Fibroblast of lung (primary cell): ENCODE data around the gene PTPRZ1.

Source experiments
- EZH2 ChIP-seq: IDR thresholded peaks from 2 replicates; pipeline ENCODE4 v1.5.1; 2012; ENCODE audit warnings: low read length, control low read depth, mild to moderate bottlenecking; ENCODE audit errors: missing control alignments
- TF ChIP-seq, protein P1 (sequence below), 2 donors: IDR thresholded peaks in 1 of 2; conservative IDR thresholded peaks in 1 of 2; 1 replicate in 1 of 2; 2 replicates in 1 of 2; pipeline ENCODE4 v1.5.1; 2011 to 2012; ENCODE audit warnings: low read length in 2 of 2, control low read depth in 1 of 2, inconsistent platforms in 1 of 2, low read depth in 1 of 2, mild to moderate bottlenecking in 1 of 2

DNA sequence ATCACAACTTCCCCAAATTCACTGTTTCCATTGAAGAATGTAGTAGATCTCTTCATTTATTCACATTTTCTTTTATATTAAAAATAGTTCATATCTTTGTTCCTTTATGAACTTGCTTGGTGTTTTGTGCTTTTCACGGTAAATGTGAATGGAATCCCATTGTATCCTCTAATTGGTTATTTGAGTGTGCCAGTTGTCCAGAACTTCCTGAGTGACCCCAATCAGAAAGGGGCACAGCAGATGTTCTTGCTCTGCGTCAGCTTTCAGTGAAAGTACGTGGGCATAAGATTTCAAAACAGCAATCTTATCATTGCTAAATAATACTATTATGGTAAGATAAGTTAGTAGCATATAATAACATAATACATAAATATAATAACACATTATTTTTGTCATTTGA, 47.0 kb downstream of the PTPRZ1 start:
- TF ChIP-seq, protein P1, sequence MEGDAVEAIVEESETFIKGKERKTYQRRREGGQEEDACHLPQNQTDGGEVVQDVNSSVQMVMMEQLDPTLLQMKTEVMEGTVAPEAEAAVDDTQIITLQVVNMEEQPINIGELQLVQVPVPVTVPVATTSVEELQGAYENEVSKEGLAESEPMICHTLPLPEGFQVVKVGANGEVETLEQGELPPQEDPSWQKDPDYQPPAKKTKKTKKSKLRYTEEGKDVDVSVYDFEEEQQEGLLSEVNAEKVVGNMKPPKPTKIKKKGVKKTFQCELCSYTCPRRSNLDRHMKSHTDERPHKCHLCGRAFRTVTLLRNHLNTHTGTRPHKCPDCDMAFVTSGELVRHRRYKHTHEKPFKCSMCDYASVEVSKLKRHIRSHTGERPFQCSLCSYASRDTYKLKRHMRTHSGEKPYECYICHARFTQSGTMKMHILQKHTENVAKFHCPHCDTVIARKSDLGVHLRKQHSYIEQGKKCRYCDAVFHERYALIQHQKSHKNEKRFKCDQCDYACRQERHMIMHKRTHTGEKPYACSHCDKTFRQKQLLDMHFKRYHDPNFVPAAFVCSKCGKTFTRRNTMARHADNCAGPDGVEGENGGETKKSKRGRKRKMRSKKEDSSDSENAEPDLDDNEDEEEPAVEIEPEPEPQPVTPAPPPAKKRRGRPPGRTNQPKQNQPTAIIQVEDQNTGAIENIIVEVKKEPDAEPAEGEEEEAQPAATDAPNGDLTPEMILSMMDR (conservative IDR thresholded peaks at IDR 0.05 in 1 of 2, IDR thresholded peaks at IDR 0.05 in 1 of 2; ENCODE audit: low read depth in 1 of 2, low read length in 2 of 2): no peak
- TF ChIP-seq EZH2: no peak
